Measurements from ENCODE around the gene GUCY2F.

DNA sequence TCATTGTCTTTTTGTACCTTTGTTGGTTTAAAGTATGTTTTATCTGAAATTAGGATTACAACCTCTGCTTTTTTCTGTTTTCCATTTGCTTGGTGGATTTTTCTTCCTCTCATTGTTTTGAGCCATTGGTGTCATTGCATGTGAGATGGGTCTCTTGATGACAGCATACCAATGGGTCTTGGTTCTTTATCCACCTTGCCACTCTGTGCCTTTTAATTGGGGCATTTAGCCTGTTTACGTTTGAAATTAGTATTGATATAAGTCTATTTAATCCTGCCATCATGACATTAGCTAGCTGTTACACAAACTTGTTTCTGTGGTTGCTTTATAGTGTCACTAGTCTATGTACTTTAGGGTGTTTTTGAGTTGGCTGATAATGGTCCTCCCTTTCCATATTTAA is 145.7 kb downstream of the GUCY2F start:
- TF ChIP-seq, protein P1, sequence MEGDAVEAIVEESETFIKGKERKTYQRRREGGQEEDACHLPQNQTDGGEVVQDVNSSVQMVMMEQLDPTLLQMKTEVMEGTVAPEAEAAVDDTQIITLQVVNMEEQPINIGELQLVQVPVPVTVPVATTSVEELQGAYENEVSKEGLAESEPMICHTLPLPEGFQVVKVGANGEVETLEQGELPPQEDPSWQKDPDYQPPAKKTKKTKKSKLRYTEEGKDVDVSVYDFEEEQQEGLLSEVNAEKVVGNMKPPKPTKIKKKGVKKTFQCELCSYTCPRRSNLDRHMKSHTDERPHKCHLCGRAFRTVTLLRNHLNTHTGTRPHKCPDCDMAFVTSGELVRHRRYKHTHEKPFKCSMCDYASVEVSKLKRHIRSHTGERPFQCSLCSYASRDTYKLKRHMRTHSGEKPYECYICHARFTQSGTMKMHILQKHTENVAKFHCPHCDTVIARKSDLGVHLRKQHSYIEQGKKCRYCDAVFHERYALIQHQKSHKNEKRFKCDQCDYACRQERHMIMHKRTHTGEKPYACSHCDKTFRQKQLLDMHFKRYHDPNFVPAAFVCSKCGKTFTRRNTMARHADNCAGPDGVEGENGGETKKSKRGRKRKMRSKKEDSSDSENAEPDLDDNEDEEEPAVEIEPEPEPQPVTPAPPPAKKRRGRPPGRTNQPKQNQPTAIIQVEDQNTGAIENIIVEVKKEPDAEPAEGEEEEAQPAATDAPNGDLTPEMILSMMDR (optimal IDR thresholded peaks at IDR 0.05 in 1 of 3, IDR thresholded peaks at IDR 0.05 in 1 of 3, conservative IDR thresholded peaks at IDR 0.05 in 1 of 3; ENCODE audit: extremely low read depth in 1 of 3, insufficient read depth in 2 of 3, low read length in 3 of 3) = no peak
- TF ChIP-seq EZH2 (IDR thresholded peaks at IDR 0.05; ENCODE audit: low read length) = no peak

Data from keratinocyte (primary cell).